KOPT-K1 (cell line): ENCODE results near the gene GRB7.
"Not testable (repeated sequence)": the region's sequence is repeated elsewhere in the genome, so short reads cannot be mapped to it uniquely, and the experiment has no call there.

Experiments
- H3K27ac ChIP-seq: fragments of 200-600 bp; sonication (generic); 2 replicates; pipeline ENCODE4 v1.5.1; 2016; ENCODE audit warnings: antibody characterized with exemption, mild to moderate bottlenecking, low read depth, low read length; ENCODE audit not compliant: poor library complexity, severe bottlenecking
- H3K36me3 ChIP-seq: fragments of 200-600 bp; sonication (generic); 2 replicates; pipeline ENCODE4 v1.5.1; 2017; ENCODE audit warnings: antibody characterized with exemption, mild to moderate bottlenecking, low read length, moderate library complexity; ENCODE audit not compliant: insufficient read depth
- H3K9me3 ChIP-seq: fragments of 200-600 bp; sonication (generic); 2 replicates; pipeline ENCODE4 v1.5.1; 2017; ENCODE audit warnings: antibody characterized with exemption, low read length, mild to moderate bottlenecking; ENCODE audit not compliant: insufficient read depth, poor library complexity, severe bottlenecking

The GRB7 gene

GRCh38 chr17:39737206-39737759 is 455 bp upstream of the GRB7 start:
- Histone ChIP-seq H3K9me3 (no peaks in the 10 kb centered on the region), H3K36me3 (no peaks in the 10 kb centered on the region), H3K27ac (no peak overlapping the region)

DNA sequence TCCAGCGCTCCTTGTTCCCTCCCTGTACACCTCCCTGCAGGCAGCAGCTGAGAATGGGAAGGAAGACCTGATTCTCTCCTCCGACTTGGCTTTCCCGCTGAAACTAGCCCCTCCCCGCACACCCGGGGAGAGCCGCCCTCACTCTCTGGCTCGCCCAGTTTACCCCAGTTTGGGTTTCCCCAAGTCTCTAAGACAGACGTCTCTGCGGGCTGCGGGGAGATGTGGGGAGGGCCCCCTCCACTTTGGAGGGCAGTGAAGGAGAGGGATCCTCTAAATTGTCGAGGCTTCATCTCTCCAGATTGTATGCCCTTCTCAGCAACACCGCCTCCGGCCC is 797 bp downstream of the GRB7 start:
- no peaks in the 10 kb centered on the region for H3K9me3 ChIP-seq
- no peak overlapping the region for H3K27ac ChIP-seq
- H3K36me3 ChIP-seq = no peaks in the 10 kb centered on the region

DNA sequence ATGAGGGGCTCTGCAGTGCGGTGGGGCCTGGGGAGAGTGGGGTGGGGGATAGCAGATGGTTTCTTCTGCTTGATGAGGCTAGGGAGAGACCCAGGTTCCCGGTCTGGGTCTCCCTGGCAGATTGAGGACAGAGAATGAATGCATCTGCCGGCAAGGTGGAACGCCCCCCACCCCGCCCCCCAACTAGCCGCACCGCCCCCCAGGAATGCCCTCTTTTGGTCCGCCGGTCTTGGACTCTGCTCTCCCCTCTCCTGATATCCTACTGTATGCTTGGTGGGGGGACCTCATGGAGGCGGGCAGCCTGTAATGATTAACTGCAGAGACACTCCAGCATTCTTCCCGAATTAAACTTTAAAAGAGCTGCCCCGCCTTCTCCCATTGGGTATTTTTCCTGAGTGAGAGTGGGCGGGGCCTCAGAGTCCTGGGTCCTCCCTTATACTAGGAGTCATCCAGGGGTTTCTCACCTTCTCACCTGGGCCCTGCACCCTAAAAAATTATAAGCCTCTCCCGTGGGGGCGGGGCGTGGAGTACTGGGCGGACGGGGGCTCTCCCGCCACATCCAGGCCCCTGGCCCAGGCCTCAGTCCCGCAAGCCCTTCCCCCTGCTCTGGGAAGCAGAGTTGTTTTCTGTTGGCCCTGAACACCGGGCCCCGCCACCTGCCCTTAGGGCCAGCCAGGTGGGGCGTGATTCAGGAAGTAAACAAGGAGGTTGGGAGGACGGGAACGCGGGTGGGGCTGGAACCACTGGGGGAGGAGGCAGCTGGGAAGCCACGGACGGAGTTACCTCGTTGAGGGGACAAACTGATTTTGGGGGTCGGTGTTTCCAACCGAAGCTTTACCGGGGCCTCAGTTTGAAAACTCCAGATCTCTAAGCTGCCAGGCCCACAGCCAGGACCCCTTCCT is 1.5 kb downstream of the GRB7 start:
- H3K36me3 ChIP-seq = no peaks in the 10 kb centered on the region
- no peaks in the 10 kb centered on the region for H3K9me3 ChIP-seq
- no peak overlapping the region for H3K27ac ChIP-seq

DNA sequence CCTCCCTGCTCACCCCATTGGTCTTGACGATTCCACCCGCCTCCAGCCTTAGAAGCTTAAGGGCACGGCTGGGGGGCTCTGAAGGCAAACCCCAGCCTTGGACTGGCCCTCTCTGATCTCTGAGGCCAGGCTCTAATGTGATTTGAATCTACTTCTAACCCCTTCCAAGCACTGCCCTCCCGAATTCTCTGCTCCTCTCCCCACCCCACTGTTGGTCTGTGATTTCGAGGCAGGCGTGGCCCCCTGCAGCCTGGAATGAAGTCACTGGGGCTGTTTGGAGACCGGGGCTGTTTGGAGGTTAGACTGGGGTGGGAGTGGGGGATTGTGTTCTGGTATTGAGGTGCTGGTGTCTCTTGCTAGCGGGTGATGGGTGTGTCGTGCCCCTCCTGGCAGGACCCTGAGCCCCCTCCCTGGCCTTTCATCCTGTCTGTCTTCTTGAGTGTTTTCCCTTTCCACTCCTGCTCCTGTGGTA is 2.2 kb downstream of the GRB7 start:
- no peak overlapping the region for H3K27ac ChIP-seq
- no peaks in the 10 kb centered on the region for H3K36me3 ChIP-seq

DNA sequence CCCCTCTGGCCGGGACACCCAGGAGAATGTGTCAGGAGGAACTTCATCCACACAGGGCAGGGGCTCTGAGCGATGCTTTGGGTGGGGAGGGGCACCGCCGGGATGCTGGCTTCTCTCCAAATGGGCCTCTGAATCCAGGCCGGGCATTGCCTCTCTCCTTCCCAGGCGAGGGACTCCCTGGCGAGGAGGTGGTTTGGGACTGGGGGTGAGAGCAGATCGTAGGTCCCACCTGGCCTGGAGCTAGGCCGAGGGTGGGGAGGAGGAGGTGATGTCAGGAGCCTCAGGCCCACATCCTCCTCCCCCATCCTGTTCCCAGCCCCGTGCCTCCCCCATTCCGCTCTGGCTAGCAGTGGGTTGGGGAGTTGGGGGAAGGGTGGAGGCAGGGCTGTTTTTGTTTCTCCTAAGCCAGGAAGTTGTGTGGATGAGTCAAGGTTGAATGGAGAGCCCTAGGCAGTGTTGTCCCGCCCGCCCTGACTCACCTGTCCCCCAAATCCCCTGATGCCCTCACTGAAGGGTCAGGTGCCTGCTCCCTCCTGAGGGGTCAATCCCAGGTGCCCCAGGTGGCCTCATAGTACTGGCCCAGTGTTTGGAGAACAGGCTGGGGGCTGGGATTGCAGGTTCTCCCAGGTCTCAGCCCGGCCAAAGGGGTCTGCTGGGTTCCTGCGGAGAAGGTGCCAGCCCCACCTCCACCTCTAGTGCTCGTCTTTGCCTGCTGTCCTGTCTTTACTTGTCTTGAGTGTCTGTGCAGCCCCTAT is 2.8 kb downstream of the GRB7 start:
- H3K9me3 ChIP-seq = no peaks in the 10 kb centered on the region
- no peak overlapping the region for H3K27ac ChIP-seq

More for the DNA sequence above, 2.2 kb downstream of the GRB7 start:
- H3K9me3 ChIP-seq = no peaks in the 10 kb centered on the region

GRCh38 chr17:39742126-39742855 is 4.6 kb downstream of the GRB7 start:
- Histone ChIP-seq H3K9me3 (no peaks in the 10 kb centered on the region), H3K36me3 (no peaks in the 10 kb centered on the region), H3K27ac (no peak overlapping the region)

More for the DNA sequence above, 2.8 kb downstream of the GRB7 start:
- H3K36me3 ChIP-seq = no peaks in the 10 kb centered on the region

GRCh38 chr17:39742856-39743436 is 5.2 kb downstream of the GRB7 start:
- no peaks in the 10 kb centered on the region for H3K36me3 ChIP-seq
- no peaks in the 10 kb centered on the region for H3K9me3 ChIP-seq
- no peak overlapping the region for H3K27ac ChIP-seq

- Histone ChIP-seq H3K9me3 (no peaks in the 10 kb centered on the region), H3K27ac (no peak overlapping the region), H3K36me3 (no peaks in the 10 kb centered on the region)
These were observed 6.5 kb downstream of the GRB7 start for GRCh38 chr17:39744075-39744835.

DNA sequence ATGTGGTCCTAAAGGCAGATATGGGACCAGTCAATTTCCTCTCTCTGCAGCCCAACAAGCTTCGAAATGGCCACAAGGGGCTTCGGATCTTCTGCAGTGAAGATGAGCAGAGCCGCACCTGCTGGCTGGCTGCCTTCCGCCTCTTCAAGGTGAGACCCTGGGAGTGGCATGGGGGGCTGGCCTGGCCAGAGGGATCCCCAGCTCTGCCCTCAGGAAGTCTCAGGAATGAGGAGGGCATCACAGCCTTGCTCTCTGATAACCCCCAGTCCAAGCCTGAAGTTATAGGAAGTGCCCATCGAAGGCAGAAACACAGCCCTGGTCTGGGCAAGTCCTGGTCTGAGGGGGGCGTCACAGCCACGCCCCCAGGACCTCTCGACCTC is 7.1 kb downstream of the GRB7 start:
- Histone ChIP-seq H3K36me3 (no peaks in the 10 kb centered on the region), H3K27ac (no peak overlapping the region), H3K9me3 (no peaks in the 10 kb centered on the region)

GRCh38 chr17:39745335-39746144 is 7.8 kb downstream of the GRB7 start:
- H3K36me3 ChIP-seq = no peaks in the 10 kb centered on the region
- H3K9me3 ChIP-seq = no peaks in the 10 kb centered on the region
- no peak overlapping the region for H3K27ac ChIP-seq

DNA sequence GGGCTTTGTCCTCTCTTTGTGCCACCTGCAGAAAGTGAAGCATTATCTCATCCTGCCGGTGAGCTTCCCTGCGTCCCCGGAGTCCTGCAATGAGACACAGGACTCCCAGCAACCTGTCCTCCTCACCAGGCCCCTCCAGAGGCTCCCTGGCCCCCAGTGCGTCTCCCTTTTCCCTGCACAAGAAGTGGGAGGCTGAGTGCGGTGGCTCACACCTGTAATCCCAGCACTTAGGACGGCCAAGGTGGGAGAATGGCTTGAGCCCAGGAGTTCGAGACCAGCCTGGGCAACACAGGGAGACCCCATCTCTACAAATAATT is 8.4 kb downstream of the GRB7 start:
- H3K36me3 ChIP-seq = no peaks in the 10 kb centered on the region
- no peaks in the 10 kb centered on the region for H3K9me3 ChIP-seq
- H3K27ac ChIP-seq = no peak overlapping the region

- Histone ChIP-seq H3K27ac (no peak overlapping the region), H3K36me3 (no peaks in the 10 kb centered on the region), H3K9me3 (no peaks in the 10 kb centered on the region)
These were observed 10.0 kb downstream of the GRB7 start for GRCh38 chr17:39747745-39748144.

DNA sequence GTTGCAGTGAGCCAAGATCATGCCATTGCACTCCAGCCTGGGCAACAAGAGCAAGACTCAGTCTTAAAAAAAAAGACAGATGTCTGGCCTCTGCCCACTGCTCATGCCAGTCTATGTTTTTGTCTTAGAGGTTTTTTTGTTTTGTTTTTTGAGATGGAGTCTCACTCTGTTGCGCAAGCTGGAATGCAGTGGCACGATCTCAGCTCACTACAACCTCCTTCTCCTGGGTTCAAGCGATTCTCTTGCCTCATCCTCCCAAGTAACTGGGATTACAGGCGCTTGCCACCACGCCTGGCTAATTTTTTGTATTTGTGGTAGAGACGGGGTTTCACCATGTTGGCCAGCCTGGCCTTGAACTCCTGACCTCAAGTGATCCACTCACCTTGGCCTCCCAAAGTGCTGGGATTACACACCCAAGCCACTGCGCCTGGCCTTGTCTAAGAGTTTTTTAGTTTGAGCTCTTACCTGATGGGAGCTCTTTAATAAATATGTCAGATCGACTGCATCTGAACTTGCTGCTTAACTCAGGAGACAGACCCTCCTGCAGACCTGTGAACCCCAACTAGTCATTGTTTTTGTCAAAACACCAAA is 10.8 kb downstream of the GRB7 start:
- not testable (repeated sequence) for H3K36me3 ChIP-seq, H3K27ac ChIP-seq, H3K9me3 ChIP-seq
